Muscle of back (tissue), 13 donors: ENCODE measurements around the gene TWF2. TPM values are rescaled to one million over a fixed set of nuclear protein-coding genes. Genes with fewer than 3 reads are reported as not detected.
"Not testable (repeated sequence)": the region's sequence is repeated elsewhere in the genome, so short reads cannot be mapped to it uniquely, and the experiment has no call there.

Source experiments
- DNase-seq, 3 donors: peaks; one replicate each; pipeline versions ENCODE4 v3.0.0 to v3.0.0-alpha.2; 2013
- long read RNA-seq, 9 donors: transcript quantifications; one replicate each; lab custom pipeline, GENCODE V29; 2026
- polyA plus RNA-seq, 10 donors: library from polyadenylated mRNA; unstranded; fragments of 120-200 nt; gene quantifications; one replicate each; pipeline ENCODE4 v1.2.1, GENCODE V29; 2013; ENCODE audit not compliant: insufficient read length in 10 of 10

The TWF2 gene
- polyA plus RNA-seq, result 10 to 100 TPM; 18.8 to 37.4 (median 23.4) TPM
- long read RNA-seq, donor 1, transcript TWF2-201 (9 exons, 1,718 nt), result major isoform, 9 of 9 reads
- long read RNA-seq, donor 1, partial matches to known transcripts, result 0 of 9 reads
- long read RNA-seq, donor 1, other reads (novel, unspliced or antisense), result 0 of 9 reads
- long read RNA-seq, donor 2, transcript TWF2-201 (9 exons, 1,718 nt), result major isoform, 12 of 12 reads
- long read RNA-seq, donor 2, partial matches to known transcripts, result 0 of 12 reads
- long read RNA-seq, donor 2, other reads (novel, unspliced or antisense), result 0 of 12 reads
- long read RNA-seq, donor 3, result 0 reads
- long read RNA-seq, donor 4, transcript TWF2-201 (9 exons, 1,718 nt), result major isoform, 6 of 6 reads
- long read RNA-seq, donor 4, partial matches to known transcripts, result 0 of 6 reads
- long read RNA-seq, donor 4, other reads (novel, unspliced or antisense), result 0 of 6 reads
- long read RNA-seq, donor 5, transcript TWF2-201 (9 exons, 1,718 nt), result major isoform, 10 of 10 reads
- long read RNA-seq, donor 5, partial matches to known transcripts, result 0 of 10 reads
- long read RNA-seq, donor 5, other reads (novel, unspliced or antisense), result 0 of 10 reads
- long read RNA-seq, donor 6, transcript TWF2-201 (9 exons, 1,718 nt), result major isoform, 14 of 22 reads
- long read RNA-seq, donor 6, partial matches to known transcripts, result 8 of 22 reads
- long read RNA-seq, donor 6, other reads (novel, unspliced or antisense), result 0 of 22 reads
- long read RNA-seq, donor 7, transcript TWF2-201 (9 exons, 1,718 nt), result major isoform, 8 of 9 reads
- long read RNA-seq, donor 7, partial matches to known transcripts, result 0 of 9 reads
- long read RNA-seq, donor 7, other reads (novel, unspliced or antisense), result 0 of 9 reads
- long read RNA-seq, donor 8, transcript TWF2-201 (9 exons, 1,718 nt), result major isoform, 7 of 16 reads
- long read RNA-seq, donor 8, partial matches to known transcripts, result 9 of 16 reads
- long read RNA-seq, donor 8, other reads (novel, unspliced or antisense), result 0 of 16 reads
- long read RNA-seq, donor 9, partial matches to known transcripts, result 0 of 1 reads
- long read RNA-seq, donor 9, other reads (novel, unspliced or antisense), result 0 of 1 reads

DNA sequence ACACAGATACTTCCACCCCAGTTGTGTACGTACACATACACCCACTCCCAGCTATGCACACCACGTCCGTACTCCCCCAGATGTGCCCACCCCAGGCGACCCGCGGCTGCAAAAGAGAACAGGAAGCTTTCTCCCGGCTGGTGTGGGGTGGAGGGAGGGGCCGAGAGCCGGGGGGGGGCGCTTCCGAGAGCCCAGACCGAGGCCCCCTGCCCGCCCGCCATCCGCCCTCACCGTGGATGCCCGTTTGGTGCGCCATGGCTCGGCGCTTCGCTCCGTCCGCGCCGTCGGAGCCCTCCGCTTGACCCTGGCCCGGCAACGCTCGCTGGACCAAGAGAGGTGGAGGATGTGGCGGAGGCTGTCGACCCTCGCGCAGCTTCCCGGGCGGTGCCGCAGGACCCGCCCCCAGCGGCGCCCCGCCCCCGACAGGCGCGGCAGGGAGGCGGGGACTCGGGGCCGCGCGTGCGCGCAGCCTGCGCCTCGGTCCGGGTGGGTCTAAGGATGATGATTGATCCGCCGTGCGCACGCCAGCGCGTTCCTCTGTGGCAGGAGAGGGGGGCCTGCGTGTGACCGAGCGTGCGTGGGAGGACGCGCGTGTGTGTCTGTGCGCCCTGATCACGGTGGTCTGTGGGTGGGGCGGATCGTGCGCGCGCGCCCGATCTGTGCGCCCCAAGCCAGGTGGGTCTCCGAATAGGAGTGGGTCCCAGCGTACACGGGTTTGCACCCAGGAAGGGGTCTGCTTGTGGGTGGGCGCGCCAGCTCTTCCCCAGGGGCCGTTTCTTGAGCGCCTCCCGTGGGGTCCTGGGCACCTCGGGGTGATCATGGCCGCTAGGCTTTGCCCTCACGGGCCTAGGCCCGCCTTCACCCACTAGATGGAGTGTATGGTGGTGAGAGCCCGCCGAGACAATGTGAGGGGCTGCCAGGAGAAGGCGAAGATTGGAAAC is at the start of gene TWF2:
TSS of gene TWF2 (minus strand) at position 398 of the 941 bp plus-strand sequence. CDS start at position 256, 142 bp downstream.
- DNase-seq, result peak; percentile 81 to 95 (median 92)

DNA sequence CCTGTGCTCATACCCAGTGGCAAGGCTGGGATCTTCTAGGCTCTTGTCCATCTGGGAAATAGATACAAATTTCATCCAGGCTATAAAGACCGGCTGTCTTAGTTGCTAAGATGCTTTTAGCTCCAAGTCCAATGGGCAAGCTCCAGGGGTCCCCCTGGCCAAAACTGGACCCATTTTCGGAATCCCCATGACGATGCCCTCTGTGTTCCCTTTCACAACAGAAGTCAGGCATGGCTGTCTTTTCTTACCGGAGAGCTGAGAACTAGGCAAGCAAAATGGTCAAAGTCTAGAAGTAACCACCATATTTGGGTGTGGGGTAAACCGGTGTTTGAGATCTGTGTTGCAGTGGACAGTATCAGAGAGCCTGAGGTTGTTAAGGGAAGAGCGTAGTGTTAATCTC is 49.7 kb upstream of the TWF2 start:
- no peak for DNase-seq

DNA sequence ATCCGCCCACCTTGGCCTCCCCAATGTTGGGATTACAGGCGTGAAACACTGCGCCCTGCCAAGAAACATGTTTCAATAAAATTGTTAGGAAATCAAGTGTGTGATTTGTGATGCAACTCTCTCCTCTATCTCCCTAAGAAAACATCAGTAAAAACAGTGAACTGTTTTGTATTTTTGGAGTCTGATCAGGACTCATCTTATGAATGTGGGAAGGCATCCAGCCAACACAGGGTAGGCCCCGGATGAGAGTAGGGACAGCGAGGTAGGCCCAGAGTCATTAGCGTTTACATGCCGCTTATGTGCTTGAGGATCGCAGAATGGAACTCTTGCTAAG is 47.8 kb upstream of the TWF2 start:
- no peak for DNase-seq

DNA sequence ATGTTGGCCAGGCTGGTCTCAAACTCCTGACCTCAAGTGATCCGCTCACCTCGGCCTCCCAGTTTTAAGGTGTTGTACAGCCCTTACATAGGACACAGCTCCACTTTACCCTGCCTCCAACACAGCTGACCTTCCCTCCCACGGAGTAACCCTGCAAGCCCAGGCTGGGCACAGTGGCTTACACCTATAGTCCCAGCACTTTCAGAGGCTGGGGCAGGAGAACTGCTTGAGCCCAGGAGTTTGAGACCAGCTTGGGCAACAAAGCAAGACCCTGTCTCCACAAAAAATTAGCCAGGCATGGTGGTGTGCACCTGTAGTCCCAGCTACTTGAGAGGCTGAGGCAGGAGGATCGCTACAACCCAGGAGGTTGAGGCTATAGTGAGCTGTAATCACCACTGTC is 45.1 kb upstream of the TWF2 start:
- DNase-seq, result not testable (repeated sequence)

DNA sequence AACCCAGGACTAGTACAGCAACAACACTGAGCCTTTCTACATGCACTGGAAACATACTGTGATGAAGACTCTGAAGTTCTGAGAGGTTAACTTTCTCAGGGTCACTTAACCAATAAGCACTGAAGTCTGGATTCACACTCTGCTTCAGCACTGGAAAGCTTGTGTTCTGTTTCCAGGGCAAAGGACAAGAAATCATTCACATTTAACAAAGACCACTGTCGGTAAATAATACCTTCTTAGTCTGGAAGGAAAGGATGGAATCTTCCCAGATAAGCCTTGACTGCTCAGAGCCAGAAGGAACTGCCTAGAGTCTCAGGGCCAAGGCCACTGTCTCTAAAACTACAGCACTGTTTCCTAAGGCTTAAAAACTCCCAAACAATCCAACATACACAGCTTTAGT is 44.3 kb upstream of the TWF2 start:
- no peak for DNase-seq

DNA sequence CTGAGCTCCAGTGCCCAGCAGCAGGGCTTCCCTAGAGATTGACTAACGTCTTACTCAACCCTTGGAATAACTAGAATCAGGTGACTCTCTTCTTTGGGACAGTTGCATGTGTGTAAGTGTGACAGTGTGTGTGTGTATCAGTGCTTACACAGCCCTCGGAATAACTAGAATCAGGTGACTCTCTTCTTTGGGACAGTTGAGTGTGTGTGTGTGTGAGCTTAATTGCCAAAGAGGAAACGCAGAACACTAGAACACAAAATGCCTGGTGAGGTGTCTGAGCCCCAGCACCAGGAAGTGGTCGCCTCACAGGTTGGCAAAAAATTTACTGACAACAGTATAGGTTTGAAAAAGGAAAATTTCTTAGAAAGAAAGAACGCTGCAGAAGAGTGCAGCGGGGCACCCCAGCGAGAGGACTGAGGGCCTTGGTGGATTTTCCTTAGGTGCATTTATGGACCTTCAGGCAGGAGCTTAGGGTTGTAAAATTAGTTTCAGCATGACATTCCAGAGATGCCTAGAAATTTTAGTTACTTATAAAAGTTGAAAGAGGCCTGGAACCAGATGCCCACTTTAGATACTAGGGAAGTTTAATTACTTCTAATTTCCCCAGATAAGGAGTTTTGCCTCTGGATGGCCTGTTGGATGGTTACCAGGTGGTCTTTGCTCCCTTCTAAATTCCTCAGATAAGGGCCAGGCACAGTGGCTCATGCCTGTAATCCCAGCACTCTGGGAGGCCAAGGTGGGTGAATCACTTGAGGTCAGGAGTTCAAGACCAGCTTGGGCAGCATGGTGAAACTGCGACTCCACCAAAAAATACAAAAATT is 43.2 kb upstream of the TWF2 start:
- no peak for DNase-seq

DNA sequence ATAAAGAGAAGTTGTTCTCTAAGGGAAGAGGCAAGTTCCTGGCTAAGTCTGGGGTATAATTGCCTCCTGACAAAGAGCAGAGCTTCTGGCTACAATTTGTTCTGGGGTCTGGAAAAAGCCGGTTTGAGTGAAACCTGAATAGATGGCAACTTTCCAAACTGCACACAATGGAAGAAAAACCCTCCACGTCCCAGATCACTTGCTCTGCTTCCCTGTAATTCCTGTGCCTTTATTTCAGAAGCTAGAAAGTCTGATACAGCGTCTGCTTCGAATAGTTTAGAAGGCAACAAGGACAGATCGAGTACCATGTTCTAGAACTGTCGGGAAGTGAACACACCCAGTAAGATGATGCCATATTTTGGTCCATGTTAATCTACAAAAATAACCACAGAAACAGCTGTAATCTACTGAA is 41.1 kb upstream of the TWF2 start:
- peak in 2 of 3 donors; percentile 30 to 78 for DNase-seq

DNA sequence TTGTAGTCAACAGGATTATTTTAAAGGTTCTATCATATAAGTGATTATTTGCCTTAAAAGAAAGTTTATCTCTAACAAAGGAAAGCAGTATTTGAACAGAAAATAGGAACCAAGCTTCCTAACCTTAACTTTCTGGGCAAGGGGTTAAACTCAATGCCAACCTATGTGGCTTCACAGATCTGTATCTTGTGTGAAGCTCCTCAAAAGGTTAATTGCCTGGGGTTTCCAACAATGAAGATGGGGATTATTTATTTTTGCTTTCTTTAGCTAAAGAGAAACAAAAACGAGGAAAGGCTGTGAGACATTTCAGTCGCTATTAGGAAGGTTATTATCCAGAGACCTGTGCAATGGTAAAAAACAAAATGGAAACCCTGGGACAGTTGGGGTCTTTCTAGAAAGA is 40.6 kb upstream of the TWF2 start:
- DNase-seq, result no peak

DNA sequence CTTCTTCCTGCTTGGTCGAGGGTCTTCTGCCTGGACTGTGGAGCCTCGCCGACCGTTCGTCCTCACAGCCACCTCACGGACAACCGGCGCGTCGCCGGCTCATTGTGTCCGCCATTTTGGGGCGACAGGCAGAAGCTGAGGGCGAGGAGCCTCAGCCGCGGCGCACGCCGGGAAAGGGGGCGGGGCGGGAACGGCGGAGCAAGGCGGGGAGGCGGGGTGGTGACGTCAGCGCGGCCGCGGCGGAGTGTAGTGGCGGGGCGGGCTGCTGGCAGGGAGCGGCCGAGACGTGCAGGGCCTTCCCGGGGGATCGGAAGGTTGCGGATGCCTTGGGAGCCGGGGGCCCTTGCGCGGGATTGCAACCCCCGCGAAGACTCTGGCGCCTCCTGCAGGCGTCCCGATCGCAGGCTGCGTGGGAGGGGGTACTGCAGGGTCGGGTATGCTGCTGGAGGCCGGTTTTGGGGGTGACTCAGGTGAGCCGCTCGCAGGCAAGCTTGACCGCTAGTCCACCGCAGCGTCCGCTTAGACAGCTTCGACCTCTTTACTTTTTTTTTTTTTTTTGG is 39.6 kb upstream of the TWF2 start, which contains the start of gene WDR82:
TSS of gene WDR82 (minus strand) at position 140 of the 560 bp plus-strand sequence. CDS start 288 bp downstream, outside the sequence.
- DNase-seq, result peak; percentile 94 to 98 (median 96)

DNA sequence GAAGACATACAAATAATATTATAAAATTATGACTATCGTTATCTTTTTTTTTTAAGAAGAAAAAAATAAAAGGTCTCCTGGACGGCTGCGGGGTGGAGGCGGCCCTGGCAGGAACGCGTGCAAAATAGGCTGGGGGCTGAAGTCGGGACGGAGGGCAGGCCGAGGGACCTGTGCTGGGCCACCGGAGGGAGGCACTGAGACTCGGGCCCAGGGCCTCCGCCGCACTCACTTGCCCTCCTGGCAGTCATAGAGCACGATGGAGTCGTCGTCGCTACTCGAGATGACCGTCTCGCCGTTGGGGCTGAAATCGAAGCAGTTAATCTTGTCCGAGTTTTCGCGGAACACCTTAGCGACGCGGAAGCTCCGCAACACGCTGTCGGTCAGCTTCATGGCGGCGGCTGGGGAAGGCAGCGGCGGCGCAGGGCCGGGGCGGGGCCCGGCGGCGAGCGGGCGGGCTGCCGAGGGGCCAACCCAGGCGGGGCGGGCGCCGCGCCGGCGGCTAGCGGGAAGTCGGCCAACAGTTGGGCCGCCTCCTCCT is 39.1 kb upstream of the TWF2 start:
- peak in 1 of 3 donors; percentile 25 for DNase-seq

DNA sequence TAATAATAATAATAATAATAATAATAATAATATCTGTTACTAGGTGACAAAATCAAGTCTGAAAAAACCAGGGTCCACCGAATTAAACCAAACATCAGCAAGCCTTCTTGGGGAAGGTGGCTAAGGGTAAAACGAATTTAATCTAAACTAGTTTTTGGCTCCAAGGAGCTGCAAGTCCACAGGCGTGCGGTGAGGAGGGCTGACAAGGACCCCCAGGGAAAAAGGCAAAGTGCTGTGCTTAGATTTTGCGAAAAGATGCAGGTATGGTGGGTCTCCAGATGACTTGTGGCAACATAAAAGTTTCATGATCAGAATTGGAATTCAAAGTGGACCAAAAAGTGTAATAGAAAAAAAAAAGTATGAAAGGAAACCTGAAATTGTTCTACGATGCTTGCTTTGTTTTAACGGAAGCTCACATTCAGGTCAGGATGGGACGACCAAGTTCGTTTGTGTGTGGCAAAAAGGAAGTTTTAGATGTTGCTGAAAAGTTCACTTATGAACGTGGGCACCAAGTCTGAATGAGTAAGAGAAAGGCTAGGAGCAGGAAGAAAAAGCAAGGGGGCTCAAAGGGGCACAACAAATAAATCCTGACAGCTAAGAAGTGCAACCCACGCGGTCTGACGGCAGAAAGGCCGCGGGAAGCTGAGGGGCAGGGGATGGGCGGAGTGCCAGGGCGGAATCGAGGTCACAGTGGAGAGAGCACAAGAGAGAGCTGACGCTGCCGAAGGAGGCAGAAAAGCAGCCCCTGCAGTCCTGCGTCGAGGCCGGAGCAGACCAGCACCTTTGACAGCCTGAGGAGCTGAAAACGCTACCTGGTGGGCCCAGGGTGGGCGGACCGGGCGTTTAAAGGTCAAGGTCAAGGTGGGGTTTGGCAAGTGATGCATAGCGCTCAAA is 38.4 kb upstream of the TWF2 start:
- DNase-seq, result peak; percentile 42 to 84 (median 76)

DNA sequence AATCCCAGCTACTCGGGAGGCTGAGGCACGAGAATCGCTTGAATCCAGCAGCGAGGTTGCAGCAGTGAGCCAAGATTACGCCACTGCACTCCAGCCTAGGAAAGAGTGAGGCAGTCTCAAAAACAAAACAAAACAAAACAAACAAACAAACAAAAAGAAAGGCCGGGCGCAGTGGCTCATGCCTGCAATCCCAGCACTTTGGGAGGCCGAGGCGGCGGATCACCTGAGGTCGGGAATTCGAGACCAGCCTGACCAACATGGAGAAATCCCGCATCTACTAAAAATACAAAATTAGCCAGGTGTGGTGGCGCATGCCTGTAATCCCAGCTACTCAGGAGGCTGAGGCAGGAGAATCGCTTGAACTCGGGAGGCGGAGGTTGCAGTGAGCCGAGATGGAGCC is 35.8 kb upstream of the TWF2 start:
- DNase-seq, result not testable (repeated sequence)

DNA sequence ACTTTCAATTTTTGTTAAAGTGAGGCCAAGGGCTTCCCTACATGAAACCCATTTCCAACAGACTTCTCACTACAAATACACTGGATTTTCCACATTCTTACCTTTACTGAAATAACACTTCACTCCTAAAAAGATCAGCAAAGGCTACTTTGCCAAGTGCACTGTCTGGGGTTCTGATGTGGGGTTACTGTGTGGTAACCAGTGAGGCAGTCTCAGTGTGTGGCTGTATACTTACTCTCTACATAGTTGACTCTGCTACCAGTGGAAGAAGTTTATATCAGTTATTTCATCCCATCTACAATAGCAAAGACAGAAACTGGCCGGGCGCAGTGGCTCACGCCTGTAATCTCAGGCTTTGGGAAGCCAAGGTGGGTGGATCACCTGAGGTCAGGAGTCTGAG is 33.9 kb upstream of the TWF2 start:
- no peak for DNase-seq

DNA sequence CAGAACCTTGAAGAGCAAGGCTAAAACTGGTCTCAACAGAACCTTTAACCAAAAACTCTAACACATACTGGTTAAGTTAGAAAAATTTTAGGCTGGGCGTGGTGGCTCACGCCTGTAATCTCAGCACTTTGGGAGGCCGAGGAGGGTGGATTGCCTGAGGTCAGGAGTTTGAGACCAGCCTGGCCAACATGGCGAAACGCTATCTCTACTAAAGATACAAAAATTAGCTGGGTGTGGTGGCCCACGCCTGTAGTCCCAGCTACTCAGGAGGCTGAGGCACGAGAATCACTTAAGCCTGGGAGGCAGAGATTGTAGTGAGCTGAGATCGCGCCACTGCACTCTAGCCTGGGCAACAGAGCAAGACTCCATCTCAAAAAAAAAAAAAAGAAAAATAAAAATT is 33.2 kb upstream of the TWF2 start:
- DNase-seq, result not testable (repeated sequence)

DNA sequence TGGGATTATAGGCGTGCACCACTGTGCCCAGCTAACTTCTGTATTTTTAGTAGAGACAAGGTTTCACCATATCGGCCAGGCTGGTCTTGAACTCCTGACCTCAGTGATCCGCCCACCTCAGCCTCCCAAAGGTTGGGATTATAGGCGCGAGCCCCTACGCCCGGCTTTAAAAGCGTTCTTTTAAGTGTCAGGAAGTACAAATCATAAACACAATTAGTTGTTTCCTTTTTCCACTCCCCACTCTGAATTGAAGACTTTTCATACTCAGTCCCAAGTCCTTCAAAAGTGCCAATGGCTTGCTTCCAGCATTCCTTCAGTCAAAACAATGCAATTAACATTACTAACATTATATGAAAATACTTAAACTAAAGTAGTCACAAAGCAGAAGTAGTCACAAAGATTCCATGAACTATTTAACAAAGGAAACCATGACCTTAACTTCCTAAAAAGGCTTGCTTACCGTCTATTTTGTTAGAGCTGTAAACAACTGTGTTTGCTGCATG is 31.3 kb upstream of the TWF2 start:
- no peak for DNase-seq

DNA sequence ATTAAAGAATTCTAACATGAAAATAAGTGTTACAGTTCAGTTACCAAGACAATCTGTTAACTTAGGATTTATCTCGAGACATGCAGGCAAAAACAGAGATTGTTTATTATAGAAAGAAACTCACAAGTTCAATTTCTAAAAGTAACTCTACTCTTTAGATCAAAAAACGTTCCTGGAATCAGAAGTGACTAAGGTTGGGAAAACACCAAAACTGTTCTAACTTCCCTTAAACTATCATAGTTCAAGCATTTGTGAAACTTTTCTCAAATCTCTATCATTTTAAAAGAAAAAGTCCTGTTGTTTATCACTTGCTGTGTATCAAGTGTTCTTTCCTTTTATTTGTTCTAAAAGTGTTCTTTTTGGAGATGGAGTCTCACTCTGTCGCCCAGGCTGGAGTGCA is 30.8 kb upstream of the TWF2 start:
- DNase-seq, result no peak

DNA sequence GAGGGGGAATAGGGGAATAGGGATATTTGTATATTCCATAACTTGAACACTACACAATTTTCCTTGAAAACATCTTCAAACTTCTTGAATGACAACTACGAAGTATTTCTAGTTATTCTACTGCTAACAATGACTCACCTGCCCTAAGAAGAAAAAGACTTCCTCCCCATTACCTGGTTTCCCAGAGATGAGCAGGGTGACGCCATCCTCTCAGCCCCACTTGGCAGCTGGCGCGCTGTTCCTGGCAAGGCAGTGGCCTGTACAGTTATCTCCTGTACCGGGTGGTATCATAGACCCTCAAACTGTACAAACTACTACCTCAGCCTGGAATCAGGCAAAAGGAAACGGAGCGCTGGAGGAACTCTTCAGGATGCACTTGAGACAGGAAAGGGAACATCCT is 29.1 kb upstream of the TWF2 start:
- DNase-seq, result no peak

DNA sequence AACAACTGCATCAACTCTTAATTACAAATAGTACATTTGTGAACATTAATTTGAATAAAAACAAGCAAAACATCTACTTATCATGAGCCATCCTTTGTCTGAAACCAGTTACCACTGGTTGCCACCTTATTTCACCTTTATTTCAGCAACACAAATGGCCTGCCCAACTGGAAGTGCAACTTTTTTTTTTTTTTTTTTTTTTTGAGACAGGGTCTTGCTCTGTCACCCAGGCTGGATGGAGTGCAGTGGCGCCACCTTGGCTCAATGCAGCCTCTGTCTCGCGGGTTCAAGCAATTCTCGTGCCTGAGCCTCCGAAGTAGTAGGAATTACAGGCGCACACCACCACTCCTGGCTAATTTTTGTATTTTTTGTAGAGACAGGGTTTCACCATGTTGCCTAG is 26.4 kb upstream of the TWF2 start:
- DNase-seq, result no peak
